Right lobe of liver (tissue), 6 donors: ENCODE results near the gene PRR29. TPM values are rescaled to one million over a fixed set of nuclear protein-coding genes. Genes with fewer than 3 reads are reported as not detected.
"Not testable (repeated sequence)": the region's sequence is repeated elsewhere in the genome, so short reads cannot be mapped to it uniquely, and the experiment has no call there.

Source experiments
- ATAC-seq, 4 donors: fragments of 200-7000 bp; cut with Tn5 transposase; one replicate each; pipeline ENCODE4 v1.9.1; 2020; ENCODE audit warnings: mild to moderate bottlenecking in 4 of 4, moderate library complexity in 4 of 4
- DNase-seq, 3 donors: peaks; one replicate each; pipeline ENCODE4 v3.0.0-alpha.2; 2020
- H3K27ac ChIP-seq, 3 donors: fragments of 200-600 bp; one replicate each; pipeline ENCODE4 v1.8.0; 2022
- H3K27me3 ChIP-seq, 2 donors: fragments of 200-600 bp; one replicate each; pipeline ENCODE4 v1.8.0; 2022
- H3K36me3 ChIP-seq, 4 donors: fragments of 200-600 bp; sonication (generic) in 1 of 4; one replicate each; pipeline versions ENCODE4 v1.5.1 to v1.8.0; 2017 to 2022; ENCODE audit warnings: control low read depth in 1 of 4
- H3K4me1 ChIP-seq, 4 donors: fragments of 200-600 bp; sonication (generic) in 1 of 4; one replicate each; pipeline versions ENCODE4 v1.5.1 to v1.8.0; 2017 to 2022; ENCODE audit warnings: control low read depth in 1 of 4
- H3K4me3 ChIP-seq, 3 donors: fragments of 200-600 bp; one replicate each; pipeline ENCODE4 v1.8.0; 2022
- H3K9me3 ChIP-seq, 4 donors: fragments of 200-600 bp; sonication (generic) in 1 of 4; one replicate each; pipeline versions ENCODE4 v1.5.1 to v1.8.0; 2017 to 2022; ENCODE audit warnings: control low read depth in 1 of 4
- CTCF ChIP-seq, 4 donors: fragments of 200-600 bp in 3 of 4; fragments of 450-650 bp in 1 of 4; IDR thresholded peaks; one replicate each; pipeline versions ENCODE4 v1.5.1 to v1.8.0; 2016 to 2022; ENCODE audit warnings: antibody characterized with exemption in 4 of 4, mild to moderate bottlenecking in 2 of 4
- POLR2A ChIP-seq: fragments of 450-650 bp; IDR thresholded peaks from one replicate; pipeline ENCODE4 v1.6.1; 2017; ENCODE audit warnings: antibody characterized with exemption, mild to moderate bottlenecking
- WGBS: methylation state at CpG from one replicate; pipeline ENCODE4 v1.1.6; 2018; ENCODE audit warnings: low coverage, low lambda C conversion rate; ENCODE audit not compliant: insufficient coverage; ENCODE audit errors: missing lambda C conversion rate; 5-methylcytosine and 5-hydroxymethylcytosine counted together
- intact Hi-C, 2 donors: fragments of 100-400 bp; cut with DNase I; formaldehyde crosslinking; loops; one replicate each; pipeline versions ENCODE4 v1.11.2 to v1.14.1; 2022
- total RNA-seq, 6 experiments: library from RNA; depleted of rRNA in 2 of 6; stranded (reverse); fragments of >200 nt in 2 of 6; fragmentation: NEBNext Ultra II Directional in 3 of 6; extraction: Animal tissue kit (Norgen Biotek cat#: 25700) in 3 of 6; gene quantifications; one replicate each; pipeline versions ENCODE4 v1.1.0 to v1.2.4, GENCODE V29; 2016 to 2023
- donor health status: DM: no; HTN: yes; CAD: no.
- donor health status: DM: no; HTN: no; CAD: no.
- donor health status: DM: no; HTN: no; CAD: no.
- donor health status: DM: no; HTN: yes; CAD: no.
- donor health status: DM: no; HTN: yes; CAD: no.

Gene PRR29
- total RNA-seq, 6 experiments from 2014 or later, result 0.07 to 0.33 (median 0.12) TPM; not detected in 3

GRCh38 chr17:63975541-63976092 lies 22.5 kb upstream of the PRR29 start:
- ATAC-seq (no peak), DNase-seq (no peak)
- no peak for TF ChIP-seq CTCF (IDR thresholded peaks at IDR 0.05)
- H3K27ac ChIP-seq, result no peak overlapping the region
- H3K4me1 ChIP-seq, result no peaks in the 10 kb centered on the region
- intact Hi-C loops, result no loop called here
- no peaks in the 10 kb centered on the region for H3K9me3 ChIP-seq
- no peaks in the 10 kb centered on the region for H3K36me3 ChIP-seq
- H3K27me3 ChIP-seq, result no peaks in the 10 kb centered on the region
- H3K4me3 ChIP-seq, result no peak overlapping the region
- 53% methylated on average over 2 of the region's 2 CpGs for WGBS

GRCh38 chr17:63976702-63977101 lies 21.4 kb upstream of the PRR29 start:
- no peak for DNase-seq
- ATAC-seq, result no peak
- WGBS, result 74% methylated on average over 3 of the region's 3 CpGs

GRCh38 chr17:63978272-63979200 lies 19.6 kb upstream of the PRR29 start:
- intact Hi-C loops, result no loop called here
- TF ChIP-seq POLR2A (no peak), CTCF (IDR thresholded peaks at IDR 0.05) (no peak)
- Histone ChIP-seq H3K36me3 (no peaks in the 10 kb centered on the region), H3K27ac (no peak overlapping the region), H3K27me3 (no peaks in the 10 kb centered on the region), H3K9me3 (no peaks in the 10 kb centered on the region), H3K4me1 (no peaks in the 10 kb centered on the region), H3K4me3 (no peak overlapping the region)
- 59% methylated on average over 12 of the region's 13 CpGs for WGBS
- ATAC-seq (no peak), DNase-seq (no peak)

More at GRCh38 chr17:63976702-63977101, 21.4 kb upstream of the PRR29 start:
- no peak overlapping the region for H3K4me3 ChIP-seq
- H3K27ac ChIP-seq, result no peak overlapping the region
- no peaks in the 10 kb centered on the region for H3K4me1 ChIP-seq
- H3K27me3 ChIP-seq, result no peaks in the 10 kb centered on the region
- intact Hi-C loops, result no loop called here
- no peaks in the 10 kb centered on the region for H3K9me3 ChIP-seq
- TF ChIP-seq CTCF (IDR thresholded peaks at IDR 0.05) (no peak), POLR2A (no peak)
- H3K36me3 ChIP-seq, result no peaks in the 10 kb centered on the region

GRCh38 chr17:63982641-63983040 lies 15.5 kb upstream of the PRR29 start:
- intact Hi-C loops, DNase-seq, H3K4me1 ChIP-seq, H3K4me3 ChIP-seq, H3K27ac ChIP-seq, H3K36me3 ChIP-seq, H3K27me3 ChIP-seq, H3K9me3 ChIP-seq, ATAC-seq: not testable (repeated sequence)
- WGBS, result 88% methylated on average over 1 of the region's 2 CpGs

GRCh38 chr17:63983320-63983719 lies 14.8 kb upstream of the PRR29 start:
- no peaks in the 10 kb centered on the region for H3K27me3 ChIP-seq
- H3K36me3 ChIP-seq, result no peaks in the 10 kb centered on the region
- intact Hi-C loops, result no loop called here
- no peaks in the 10 kb centered on the region for H3K4me1 ChIP-seq
- WGBS, result 33% methylated on average over 6 of the region's 7 CpGs
- H3K4me3 ChIP-seq, result no peak overlapping the region
- TF ChIP-seq POLR2A, result no peak
- TF ChIP-seq CTCF (IDR thresholded peaks at IDR 0.05), result no peak
- peak in 1 of 3 donors; percentile 55 for DNase-seq
- no peaks in the 10 kb centered on the region for H3K9me3 ChIP-seq
- peak; percentile 57 to 65 (median 64) for ATAC-seq
- H3K27ac ChIP-seq, result no peak overlapping the region
